ENCODE measurements around the gene XRCC3.

DNA sequence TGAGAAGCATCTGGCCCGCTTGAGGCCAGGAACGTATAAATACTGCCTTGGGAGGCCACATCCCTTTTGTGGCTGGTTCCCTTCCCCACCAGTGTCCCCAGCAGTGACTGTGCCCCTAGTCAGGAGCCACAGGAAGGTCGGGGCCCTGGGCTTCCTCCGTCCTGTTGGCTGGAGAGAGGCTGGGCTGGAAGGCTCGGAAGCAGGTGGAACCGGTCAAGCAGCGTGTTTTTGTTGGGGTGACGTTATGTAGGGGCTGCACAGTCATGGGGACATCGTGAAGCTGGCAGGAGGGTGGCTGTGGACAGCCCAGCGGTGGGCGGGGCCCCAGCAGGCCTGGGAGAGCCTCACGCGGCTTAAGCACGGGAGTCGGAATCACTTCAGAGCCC is 10.1 kb downstream of the XRCC3 start:
- TF ChIP-seq, protein P1, sequence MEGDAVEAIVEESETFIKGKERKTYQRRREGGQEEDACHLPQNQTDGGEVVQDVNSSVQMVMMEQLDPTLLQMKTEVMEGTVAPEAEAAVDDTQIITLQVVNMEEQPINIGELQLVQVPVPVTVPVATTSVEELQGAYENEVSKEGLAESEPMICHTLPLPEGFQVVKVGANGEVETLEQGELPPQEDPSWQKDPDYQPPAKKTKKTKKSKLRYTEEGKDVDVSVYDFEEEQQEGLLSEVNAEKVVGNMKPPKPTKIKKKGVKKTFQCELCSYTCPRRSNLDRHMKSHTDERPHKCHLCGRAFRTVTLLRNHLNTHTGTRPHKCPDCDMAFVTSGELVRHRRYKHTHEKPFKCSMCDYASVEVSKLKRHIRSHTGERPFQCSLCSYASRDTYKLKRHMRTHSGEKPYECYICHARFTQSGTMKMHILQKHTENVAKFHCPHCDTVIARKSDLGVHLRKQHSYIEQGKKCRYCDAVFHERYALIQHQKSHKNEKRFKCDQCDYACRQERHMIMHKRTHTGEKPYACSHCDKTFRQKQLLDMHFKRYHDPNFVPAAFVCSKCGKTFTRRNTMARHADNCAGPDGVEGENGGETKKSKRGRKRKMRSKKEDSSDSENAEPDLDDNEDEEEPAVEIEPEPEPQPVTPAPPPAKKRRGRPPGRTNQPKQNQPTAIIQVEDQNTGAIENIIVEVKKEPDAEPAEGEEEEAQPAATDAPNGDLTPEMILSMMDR (conservative IDR thresholded peaks at IDR 0.05; ENCODE audit: low read depth in 2 of 2) = no peak
- TF ChIP-seq CREB1 (CRISPR knock-in tag; IDR thresholded peaks at IDR 0.05; ENCODE audit: low read depth) = no peak
- TF ChIP-seq EZH2 (IDR thresholded peaks at IDR 0.05; ENCODE audit: low read depth, unreplicated experiment) = no peak
- no peak; the same call in 1 of the 2 replicates for TF ChIP-seq POLR2AphosphoS5 (IDR thresholded peaks at IDR 0.05; ENCODE audit: low read depth)
- TF ChIP-seq, protein P2, sequence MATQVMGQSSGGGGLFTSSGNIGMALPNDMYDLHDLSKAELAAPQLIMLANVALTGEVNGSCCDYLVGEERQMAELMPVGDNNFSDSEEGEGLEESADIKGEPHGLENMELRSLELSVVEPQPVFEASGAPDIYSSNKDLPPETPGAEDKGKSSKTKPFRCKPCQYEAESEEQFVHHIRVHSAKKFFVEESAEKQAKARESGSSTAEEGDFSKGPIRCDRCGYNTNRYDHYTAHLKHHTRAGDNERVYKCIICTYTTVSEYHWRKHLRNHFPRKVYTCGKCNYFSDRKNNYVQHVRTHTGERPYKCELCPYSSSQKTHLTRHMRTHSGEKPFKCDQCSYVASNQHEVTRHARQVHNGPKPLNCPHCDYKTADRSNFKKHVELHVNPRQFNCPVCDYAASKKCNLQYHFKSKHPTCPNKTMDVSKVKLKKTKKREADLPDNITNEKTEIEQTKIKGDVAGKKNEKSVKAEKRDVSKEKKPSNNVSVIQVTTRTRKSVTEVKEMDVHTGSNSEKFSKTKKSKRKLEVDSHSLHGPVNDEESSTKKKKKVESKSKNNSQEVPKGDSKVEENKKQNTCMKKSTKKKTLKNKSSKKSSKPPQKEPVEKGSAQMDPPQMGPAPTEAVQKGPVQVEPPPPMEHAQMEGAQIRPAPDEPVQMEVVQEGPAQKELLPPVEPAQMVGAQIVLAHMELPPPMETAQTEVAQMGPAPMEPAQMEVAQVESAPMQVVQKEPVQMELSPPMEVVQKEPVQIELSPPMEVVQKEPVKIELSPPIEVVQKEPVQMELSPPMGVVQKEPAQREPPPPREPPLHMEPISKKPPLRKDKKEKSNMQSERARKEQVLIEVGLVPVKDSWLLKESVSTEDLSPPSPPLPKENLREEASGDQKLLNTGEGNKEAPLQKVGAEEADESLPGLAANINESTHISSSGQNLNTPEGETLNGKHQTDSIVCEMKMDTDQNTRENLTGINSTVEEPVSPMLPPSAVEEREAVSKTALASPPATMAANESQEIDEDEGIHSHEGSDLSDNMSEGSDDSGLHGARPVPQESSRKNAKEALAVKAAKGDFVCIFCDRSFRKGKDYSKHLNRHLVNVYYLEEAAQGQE (IDR thresholded peaks at IDR 0.05; ENCODE audit: unreplicated experiment) = no peak
- TF ChIP-seq ZNF331 (CRISPR knock-in tag; IDR thresholded peaks at IDR 0.05; ENCODE audit: low read depth) = no peak
- no peak for TF ChIP-seq NANOG (IDR thresholded peaks at IDR 0.05; ENCODE audit: borderline replicate concordance)

Data from GM23338 (cell line).